ENCODE measurements around the gene ITGAL.

- TF ChIP-seq, protein P1, sequence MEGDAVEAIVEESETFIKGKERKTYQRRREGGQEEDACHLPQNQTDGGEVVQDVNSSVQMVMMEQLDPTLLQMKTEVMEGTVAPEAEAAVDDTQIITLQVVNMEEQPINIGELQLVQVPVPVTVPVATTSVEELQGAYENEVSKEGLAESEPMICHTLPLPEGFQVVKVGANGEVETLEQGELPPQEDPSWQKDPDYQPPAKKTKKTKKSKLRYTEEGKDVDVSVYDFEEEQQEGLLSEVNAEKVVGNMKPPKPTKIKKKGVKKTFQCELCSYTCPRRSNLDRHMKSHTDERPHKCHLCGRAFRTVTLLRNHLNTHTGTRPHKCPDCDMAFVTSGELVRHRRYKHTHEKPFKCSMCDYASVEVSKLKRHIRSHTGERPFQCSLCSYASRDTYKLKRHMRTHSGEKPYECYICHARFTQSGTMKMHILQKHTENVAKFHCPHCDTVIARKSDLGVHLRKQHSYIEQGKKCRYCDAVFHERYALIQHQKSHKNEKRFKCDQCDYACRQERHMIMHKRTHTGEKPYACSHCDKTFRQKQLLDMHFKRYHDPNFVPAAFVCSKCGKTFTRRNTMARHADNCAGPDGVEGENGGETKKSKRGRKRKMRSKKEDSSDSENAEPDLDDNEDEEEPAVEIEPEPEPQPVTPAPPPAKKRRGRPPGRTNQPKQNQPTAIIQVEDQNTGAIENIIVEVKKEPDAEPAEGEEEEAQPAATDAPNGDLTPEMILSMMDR (IDR thresholded peaks at IDR 0.05; ENCODE audit: control extremely low read depth in 1 of 3, insufficient read depth in 1 of 3, low read depth in 1 of 3, low read length in 3 of 3) = no peak
- no peak for TF ChIP-seq KDM4A (IDR thresholded peaks at IDR 0.05; ENCODE audit: low read depth, low read length, severe bottlenecking)
- no peak for TF ChIP-seq MAFK (IDR thresholded peaks at IDR 0.05; ENCODE audit: low read depth, low read length)
Measured at GRCh38 chr16:30449116-30449435, 23.5 kb upstream of the ITGAL start.
